ENCODE measurements around the gene MVD. TPM values are rescaled to one million over a fixed set of nuclear protein-coding genes. Genes with fewer than 3 reads are reported as not detected.

Gene MVD
- total and polyA plus RNA-seq, 2 of the 13 experiments (the other 11 are each of a cell fraction or from before 2014, with no cell fraction given): 28.1 to 187 TPM

GRCh38 chr16:88667461-88667860 is 4.6 kb upstream of the MVD start (continued):
- no peak for TF ChIP-seq HES4 (CRISPR knock-in tag; IDR thresholded peaks at IDR 0.05; ENCODE audit: borderline replicate concordance)
- no peak for TF ChIP-seq ZNF75D (CRISPR knock-in tag; IDR thresholded peaks at IDR 0.05; ENCODE audit: borderline replicate concordance)
- TF ChIP-seq ETV6 (CRISPR knock-in tag; conservative IDR thresholded peaks at IDR 0.05): no peak
- no peak for TF ChIP-seq THAP11 (CRISPR knock-in tag; IDR thresholded peaks at IDR 0.05)
- TF ChIP-seq RFX5 (IDR thresholded peaks at IDR 0.05; ENCODE audit: low read depth, low read length): no peak
- TF ChIP-seq ZNF770 (CRISPR knock-in tag; IDR thresholded peaks at IDR 0.05): no peak
- TF ChIP-seq, protein P1, sequence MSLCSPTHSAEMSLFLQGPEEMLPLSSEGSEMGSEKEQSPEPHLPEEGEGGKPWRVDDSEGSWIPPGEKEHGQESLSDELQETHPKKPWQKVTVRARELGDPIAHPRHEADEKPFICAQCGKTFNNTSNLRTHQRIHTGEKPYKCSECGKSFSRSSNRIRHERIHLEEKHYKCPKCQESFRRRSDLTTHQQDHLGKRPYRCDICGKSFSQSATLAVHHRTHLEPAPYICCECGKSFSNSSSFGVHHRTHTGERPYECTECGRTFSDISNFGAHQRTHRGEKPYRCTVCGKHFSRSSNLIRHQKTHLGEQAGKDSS (CRISPR knock-in tag; IDR thresholded peaks at IDR 0.05; ENCODE audit: borderline replicate concordance, low read depth): no peak
- no peak for TF ChIP-seq ZBTB46 (CRISPR knock-in tag; IDR thresholded peaks at IDR 0.05; ENCODE audit: borderline replicate concordance)
- TF ChIP-seq SP4 (CRISPR knock-in tag; IDR thresholded peaks at IDR 0.05): no peak
- TF ChIP-seq ZNF724P (CRISPR knock-in tag; IDR thresholded peaks at IDR 0.05; ENCODE audit: borderline replicate concordance): 0 out of 2 replicates have a peak, but pooled peaks have one; percentile 15
- TF ChIP-seq CSRNP1 (CRISPR knock-in tag; IDR thresholded peaks at IDR 0.05): no peak
- TF ChIP-seq ZBTB10 (CRISPR knock-in tag; IDR thresholded peaks at IDR 0.05; ENCODE audit: borderline replicate concordance): no peak
- TF ChIP-seq, protein P2, sequence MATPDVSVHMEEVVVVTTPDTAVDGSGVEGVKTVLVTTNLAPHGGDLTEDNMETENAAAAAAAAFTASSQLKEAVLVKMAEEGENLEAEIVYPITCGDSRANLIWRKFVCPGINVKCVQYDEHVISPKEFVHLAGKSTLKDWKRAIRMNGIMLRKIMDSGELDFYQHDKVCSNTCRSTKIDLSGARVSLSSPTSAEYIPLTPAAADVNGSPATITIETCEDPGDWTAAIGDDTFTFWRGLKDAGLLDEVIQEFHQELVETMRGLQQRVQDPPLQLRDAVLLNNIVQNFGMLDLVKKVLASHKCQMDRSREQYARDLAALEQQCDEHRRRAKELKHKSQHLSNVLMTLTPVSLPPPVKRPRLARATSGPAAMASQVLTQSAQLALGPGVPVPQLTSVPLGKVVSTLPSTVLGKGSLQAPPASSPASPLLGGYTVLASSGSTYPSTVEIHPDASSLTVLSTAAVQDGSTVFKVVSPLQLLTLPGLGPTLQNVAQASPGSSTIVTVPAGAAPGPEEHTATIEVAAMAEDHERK (CRISPR knock-in tag; IDR thresholded peaks at IDR 0.05; ENCODE audit: low read depth): no peak
- no peak for TF ChIP-seq ZNF253 (CRISPR knock-in tag; IDR thresholded peaks at IDR 0.05; ENCODE audit: borderline replicate concordance)
- TF ChIP-seq ZNF382 (CRISPR knock-in tag; IDR thresholded peaks at IDR 0.05; ENCODE audit: borderline replicate concordance): no peak
- no peak for TF ChIP-seq ZBTB7B (CRISPR knock-in tag; IDR thresholded peaks at IDR 0.05)
- TF ChIP-seq, protein P3, sequence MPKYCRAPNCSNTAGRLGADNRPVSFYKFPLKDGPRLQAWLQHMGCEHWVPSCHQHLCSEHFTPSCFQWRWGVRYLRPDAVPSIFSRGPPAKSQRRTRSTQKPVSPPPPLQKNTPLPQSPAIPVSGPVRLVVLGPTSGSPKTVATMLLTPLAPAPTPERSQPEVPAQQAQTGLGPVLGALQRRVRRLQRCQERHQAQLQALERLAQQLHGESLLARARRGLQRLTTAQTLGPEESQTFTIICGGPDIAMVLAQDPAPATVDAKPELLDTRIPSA (CRISPR knock-in tag; IDR thresholded peaks at IDR 0.05; ENCODE audit: borderline replicate concordance): no peak
- TF ChIP-seq KDM5A (IDR thresholded peaks at IDR 0.05; ENCODE audit: borderline replicate concordance, low read length): no peak

Measured in HepG2 (cell line).